K562 (cell line): ENCODE results near the gene CTNNB1. TPM values are rescaled to one million over a fixed set of nuclear protein-coding genes. Genes with fewer than 3 reads are reported as not detected.

Source experiments
- ATAC-seq: fragments of 200-7000 bp; cut with Tn5 transposase; 3 replicates; pipeline ENCODE4 v1.9.1; 2020; ENCODE audit warnings: moderate library complexity
- BruUV-seq: library from RNA; stranded (reverse); fragments of 400-500 nt; replicated peaks from 2 replicates; lab custom pipeline; 2021; lab: Mats Ljungman, UMichigan
- CTCF ChIA-PET: fragments of 300-600 bp; formaldehyde crosslinking; extraction: SDS; loops from one replicate; lab custom pipeline; 2021; ENCODE audit warnings: low intra/inter-chr PET ratio; lab: Yijun Ruan, JAX
- POLR2A ChIA-PET: fragments of 300-600, 350-650 bp; sonication (Branson Sonifier 250); formaldehyde crosslinking; extraction: SDS; loops from one replicate; lab custom pipeline; 2021; ENCODE audit warnings: antibody characterized with exemption, inconsistent platforms; lab: Yijun Ruan, JAX
- DNase-seq, 4 experiments: peaks; one replicate each; pipeline versions ENCODE4 v3.0.0 to v3.0.0-alpha.2; 2011 to 2018; ENCODE audit warnings: low spot score in 3 of 4, mixed read lengths in 3 of 4; ENCODE audit errors: extremely low read depth in 1 of 4
- FAIRE-seq: peaks from 2 replicates; lab custom pipeline; 2011; peaks lifted over from hg19 to GRCh38; lab: Jason Lieb, UNC
- H2AFZ ChIP-seq: 2 replicates; pipeline ENCODE4 v1.6.0; 2011; ENCODE audit warnings: low read depth, low read length, control low read depth, inconsistent platforms
- H3K27ac ChIP-seq: fragments of 200-600 bp; 3 replicates; pipeline ENCODE4 v1.8.0; 2011; ENCODE audit warnings: low read depth, mild to moderate bottlenecking, control low read depth, inconsistent platforms, low read length, moderate library complexity, mixed read lengths; ENCODE audit errors: extremely low read depth
- H3K27me3 ChIP-seq, 2 experiments: fragments of 300-600 bp in 1 of 2; 2 replicates in 1 of 2; 3 replicates in 1 of 2; pipeline versions ENCODE4 v1.6.0 to v1.8.0; 2011; ENCODE audit warnings: inconsistent platforms in 2 of 2, low read length in 2 of 2, mild to moderate bottlenecking in 1 of 2, mixed read lengths in 1 of 2, moderate library complexity in 1 of 2; ENCODE audit not compliant: control insufficient read depth in 2 of 2, insufficient read depth in 2 of 2
- H3K36me3 ChIP-seq: fragments of 300-600 bp; 3 replicates; pipeline ENCODE4 v1.8.0; 2011; ENCODE audit warnings: mild to moderate bottlenecking, low read length, inconsistent platforms; ENCODE audit not compliant: control insufficient read depth, insufficient read depth
- H3K4me1 ChIP-seq, 2 experiments: fragments of 200-600 bp in 1 of 2; replicated peaks in 1 of 2; 2 replicates in 1 of 2; 3 replicates in 1 of 2; pipeline versions ENCODE4 v1.5.1 to v1.8.0; 2011; ENCODE audit warnings: inconsistent platforms in 2 of 2, low read length in 2 of 2, mild to moderate bottlenecking in 1 of 2, mixed read lengths in 1 of 2, moderate library complexity in 1 of 2; ENCODE audit not compliant: control insufficient read depth in 2 of 2, insufficient read depth in 2 of 2
- H3K4me2 ChIP-seq: 2 replicates; pipeline ENCODE4 v1.6.1; 2011; ENCODE audit warnings: low read length, control low read depth, inconsistent platforms, mixed read lengths; ENCODE audit not compliant: insufficient read depth
- H3K4me3 ChIP-seq: fragments of 200-600 bp; sonication (generic), shearing (Covaris generic); 2 replicates; pipeline ENCODE4 v1.5.1; 2016; ENCODE audit warnings: control low read depth, inconsistent platforms
- H3K79me2 ChIP-seq: fragments of 200-600 bp; 3 replicates; pipeline ENCODE4 v1.8.0; 2011; ENCODE audit warnings: low read length, inconsistent platforms; ENCODE audit not compliant: control insufficient read depth, insufficient read depth
- H3K9ac ChIP-seq, 2 experiments: 2 replicates each; pipeline versions ENCODE4 v1.6.0 to v1.6.1; 2011; ENCODE audit warnings: low read depth in 2 of 2, low read length in 2 of 2, control low read depth in 1 of 2, inconsistent platforms in 1 of 2, mild to moderate bottlenecking in 1 of 2, mixed read lengths in 1 of 2; ENCODE audit not compliant: insufficient read depth in 1 of 2
- H3K9me1 ChIP-seq: one replicate; pipeline ENCODE4 v1.6.0; 2011; ENCODE audit warnings: inconsistent platforms, mild to moderate bottlenecking, low read length, moderate library complexity; ENCODE audit not compliant: control insufficient read depth, insufficient read depth
- H3K9me3 ChIP-seq: replicated peaks from 2 replicates; pipeline ENCODE4 v1.5.1; 2011; ENCODE audit warnings: low read depth, low read length, inconsistent platforms; ENCODE audit not compliant: control insufficient read depth, insufficient read depth
- H4K20me1 ChIP-seq: replicated peaks from 2 replicates; pipeline ENCODE4 v1.6.1; 2011; ENCODE audit warnings: low read length, inconsistent platforms, mixed read lengths; ENCODE audit not compliant: control insufficient read depth, insufficient read depth
- ATF1 ChIP-seq, 2 experiments: fragments of 450-650 bp in 1 of 2; IDR thresholded peaks; 2 replicates each; pipeline ENCODE4 v1.6.1; 2016; ENCODE audit warnings: missing compliant biosample characterization in 1 of 2, missing genetic modification characterization in 1 of 2
- ELF2 ChIP-seq: fragments of 250-450 bp; sonication (Bioruptor Pico); IDR thresholded peaks from 2 replicates; pipeline ENCODE4 v1.5.0; 2021; ENCODE audit warnings: mild to moderate bottlenecking
- MTA2 ChIP-seq: fragments of 450-650 bp; IDR thresholded peaks from 2 replicates; pipeline ENCODE4 v1.6.1; 2016; ENCODE audit warnings: low read depth
- OTX1 ChIP-seq: fragments of 450-650 bp; formaldehyde crosslinking; IDR thresholded peaks from 2 replicates; pipeline ENCODE4 v1.4.0; 2022; ENCODE audit warnings: mild to moderate bottlenecking
- POLR2B ChIP-seq: fragments of 450-650 bp; IDR thresholded peaks from 2 replicates; pipeline ENCODE4 v1.6.1; 2018; ENCODE audit warnings: low read depth; ENCODE audit not compliant: partially characterized antibody
- SIN3B ChIP-seq: fragments of 450-650 bp; IDR thresholded peaks from 2 replicates; pipeline ENCODE4 v1.6.1; 2017; ENCODE audit warnings: low read depth, mild to moderate bottlenecking, moderate library complexity
- SRSF3 ChIP-seq: fragments of 200-400 bp; formaldehyde crosslinking; IDR thresholded peaks from 2 replicates; pipeline ENCODE4 v1.6.1; 2016; ENCODE audit warnings: mild to moderate bottlenecking, low read length, moderate library complexity; ENCODE audit not compliant: insufficient read depth
- U2AF2 ChIP-seq: fragments of 200-400 bp; formaldehyde crosslinking; optimal IDR thresholded peaks from 2 replicates; pipeline ENCODE3; 2017; ENCODE audit warnings: low read depth, mild to moderate bottlenecking, low read length
- ZNF511 ChIP-seq: sonication (generic); formaldehyde crosslinking; IDR thresholded peaks from 2 replicates; pipeline ENCODE4 v1.8.0; 2022; ENCODE audit warnings: mild to moderate bottlenecking, missing genetic modification reagents
- ZNF561 ChIP-seq: fragments of 450-650 bp; formaldehyde crosslinking; conservative IDR thresholded peaks from 2 replicates; pipeline ENCODE4 v1.4.0; 2020; ENCODE audit warnings: mild to moderate bottlenecking, moderate library complexity
- ZZZ3 ChIP-seq: fragments of 450-650 bp; IDR thresholded peaks from 2 replicates; pipeline ENCODE4 v1.6.1; 2016; ENCODE audit warnings: antibody characterized with exemption, mild to moderate bottlenecking, moderate library complexity
- WGBS: fragments of 100-300 bp; shearing (Covaris generic); methylation state at CpG from one replicate; pipeline ENCODE4 v1.1.6; 2016; ENCODE audit warnings: low coverage, mixed read lengths; ENCODE audit not compliant: insufficient coverage; ENCODE audit errors: missing lambda C conversion rate; 5-methylcytosine and 5-hydroxymethylcytosine counted together
- in situ Hi-C: fragments of 300-500 bp; cut with MboI; formaldehyde crosslinking; loops from 4 replicates; pipeline ENCODE4 v1.15.0; 2018; ENCODE audit warnings: inconsistent platforms, mixed read lengths
- intact Hi-C: fragments of 100-400 bp; cut with micrococcal nuclease; formaldehyde crosslinking; loops from 2 replicates; pipeline ENCODE4 v1.14.2; 2022
- polyA plus RNA-seq, 8 experiments: library from polyadenylated mRNA; depleted of rRNA in 4 of 8; stranded (reverse) in 5 of 8; unstranded in 3 of 8; fragments of >200 nt; fragmentation: Nextera tagmentation in 2 of 8; fragmentation: Illumina TruSeq in 1 of 8; extraction: Ambion mirVana in 2 of 8; extraction: Trizol in 1 of 8; gene quantifications; 2 replicates each; pipeline versions ENCODE4 v1.2.1 to v1.2.3, GENCODE V29; 2011 to 2014; ENCODE audit warnings: inconsistent platforms in 1 of 8, missing spikeins in 1 of 8
- total RNA-seq, 7 experiments: library from RNA; depleted of rRNA in 6 of 7; stranded (reverse); fragments of >200 nt in 6 of 7; fragmentation: Illumina TruSeq in 2 of 7; extraction: Trizol in 2 of 7; gene quantifications; 2 replicates each; pipeline versions ENCODE4 v1.2.1 to v1.2.3, GENCODE V29; 2011 to 2021; ENCODE audit warnings: low replicate concordance in 1 of 7
- TF ChIP-seq, protein P1 (sequence below): fragments of 450-650 bp; IDR thresholded peaks from 2 replicates; pipeline ENCODE4 v1.6.1; 2016; ENCODE audit warnings: mild to moderate bottlenecking, moderate library complexity

Gene CTNNB1
- total and polyA plus RNA-seq, 9 of the 15 experiments (the other 6 are each of a cell fraction or from before 2014, with no cell fraction given) = 44.3 to 193 (median 154) TPM

GRCh38 chr3:41243183-41243582 is 43.9 kb downstream of the CTNNB1 start:
- Histone ChIP-seq H3K4me3 (no peak overlapping the region), H4K20me1 (0 out of 2 replicates have a peak, but pooled peaks cover 4% of the 10 kb centered on the region), H3K79me2 (no peaks in the 10 kb centered on the region), H3K27me3 (peaks cover 2 to 18% of the 10 kb centered on the region in 2 experiments; a peak in 2 of 5 replicates), H3K9me3 (no peaks in the 10 kb centered on the region), H2AFZ (no peak overlapping the region), H3K4me2 (no peak overlapping the region), H3K9me1 (no peaks in the 10 kb centered on the region), H3K9ac (no peak overlapping the region), H3K27ac (no peak overlapping the region), H3K36me3 (peaks cover 30% of the 10 kb centered on the region), H3K4me1 (no peaks in the 10 kb centered on the region)
- DNase-seq (no peak), FAIRE-seq (no peak), ATAC-seq (no peak)
- 77% methylated on average over 2 of the region's 2 CpGs for WGBS
- in situ Hi-C loops (no loop called here), intact Hi-C loops (no loop called here)
- ChIA-PET CTCF (no interaction called here), POLR2A (interaction anchor here (1.0 to 2.0 kb wide), 4 partner anchors 10 to 19 kb away, joined by 3 to 7 read pairs (median 5); no protein-coding TSS in a partner anchor)
- no peak for TF ChIP-seq POLR2B
- TF ChIP-seq ELF2 (CRISPR knock-in tag) = no peak
- no peak for TF ChIP-seq SIN3B
- TF ChIP-seq, protein P1, sequence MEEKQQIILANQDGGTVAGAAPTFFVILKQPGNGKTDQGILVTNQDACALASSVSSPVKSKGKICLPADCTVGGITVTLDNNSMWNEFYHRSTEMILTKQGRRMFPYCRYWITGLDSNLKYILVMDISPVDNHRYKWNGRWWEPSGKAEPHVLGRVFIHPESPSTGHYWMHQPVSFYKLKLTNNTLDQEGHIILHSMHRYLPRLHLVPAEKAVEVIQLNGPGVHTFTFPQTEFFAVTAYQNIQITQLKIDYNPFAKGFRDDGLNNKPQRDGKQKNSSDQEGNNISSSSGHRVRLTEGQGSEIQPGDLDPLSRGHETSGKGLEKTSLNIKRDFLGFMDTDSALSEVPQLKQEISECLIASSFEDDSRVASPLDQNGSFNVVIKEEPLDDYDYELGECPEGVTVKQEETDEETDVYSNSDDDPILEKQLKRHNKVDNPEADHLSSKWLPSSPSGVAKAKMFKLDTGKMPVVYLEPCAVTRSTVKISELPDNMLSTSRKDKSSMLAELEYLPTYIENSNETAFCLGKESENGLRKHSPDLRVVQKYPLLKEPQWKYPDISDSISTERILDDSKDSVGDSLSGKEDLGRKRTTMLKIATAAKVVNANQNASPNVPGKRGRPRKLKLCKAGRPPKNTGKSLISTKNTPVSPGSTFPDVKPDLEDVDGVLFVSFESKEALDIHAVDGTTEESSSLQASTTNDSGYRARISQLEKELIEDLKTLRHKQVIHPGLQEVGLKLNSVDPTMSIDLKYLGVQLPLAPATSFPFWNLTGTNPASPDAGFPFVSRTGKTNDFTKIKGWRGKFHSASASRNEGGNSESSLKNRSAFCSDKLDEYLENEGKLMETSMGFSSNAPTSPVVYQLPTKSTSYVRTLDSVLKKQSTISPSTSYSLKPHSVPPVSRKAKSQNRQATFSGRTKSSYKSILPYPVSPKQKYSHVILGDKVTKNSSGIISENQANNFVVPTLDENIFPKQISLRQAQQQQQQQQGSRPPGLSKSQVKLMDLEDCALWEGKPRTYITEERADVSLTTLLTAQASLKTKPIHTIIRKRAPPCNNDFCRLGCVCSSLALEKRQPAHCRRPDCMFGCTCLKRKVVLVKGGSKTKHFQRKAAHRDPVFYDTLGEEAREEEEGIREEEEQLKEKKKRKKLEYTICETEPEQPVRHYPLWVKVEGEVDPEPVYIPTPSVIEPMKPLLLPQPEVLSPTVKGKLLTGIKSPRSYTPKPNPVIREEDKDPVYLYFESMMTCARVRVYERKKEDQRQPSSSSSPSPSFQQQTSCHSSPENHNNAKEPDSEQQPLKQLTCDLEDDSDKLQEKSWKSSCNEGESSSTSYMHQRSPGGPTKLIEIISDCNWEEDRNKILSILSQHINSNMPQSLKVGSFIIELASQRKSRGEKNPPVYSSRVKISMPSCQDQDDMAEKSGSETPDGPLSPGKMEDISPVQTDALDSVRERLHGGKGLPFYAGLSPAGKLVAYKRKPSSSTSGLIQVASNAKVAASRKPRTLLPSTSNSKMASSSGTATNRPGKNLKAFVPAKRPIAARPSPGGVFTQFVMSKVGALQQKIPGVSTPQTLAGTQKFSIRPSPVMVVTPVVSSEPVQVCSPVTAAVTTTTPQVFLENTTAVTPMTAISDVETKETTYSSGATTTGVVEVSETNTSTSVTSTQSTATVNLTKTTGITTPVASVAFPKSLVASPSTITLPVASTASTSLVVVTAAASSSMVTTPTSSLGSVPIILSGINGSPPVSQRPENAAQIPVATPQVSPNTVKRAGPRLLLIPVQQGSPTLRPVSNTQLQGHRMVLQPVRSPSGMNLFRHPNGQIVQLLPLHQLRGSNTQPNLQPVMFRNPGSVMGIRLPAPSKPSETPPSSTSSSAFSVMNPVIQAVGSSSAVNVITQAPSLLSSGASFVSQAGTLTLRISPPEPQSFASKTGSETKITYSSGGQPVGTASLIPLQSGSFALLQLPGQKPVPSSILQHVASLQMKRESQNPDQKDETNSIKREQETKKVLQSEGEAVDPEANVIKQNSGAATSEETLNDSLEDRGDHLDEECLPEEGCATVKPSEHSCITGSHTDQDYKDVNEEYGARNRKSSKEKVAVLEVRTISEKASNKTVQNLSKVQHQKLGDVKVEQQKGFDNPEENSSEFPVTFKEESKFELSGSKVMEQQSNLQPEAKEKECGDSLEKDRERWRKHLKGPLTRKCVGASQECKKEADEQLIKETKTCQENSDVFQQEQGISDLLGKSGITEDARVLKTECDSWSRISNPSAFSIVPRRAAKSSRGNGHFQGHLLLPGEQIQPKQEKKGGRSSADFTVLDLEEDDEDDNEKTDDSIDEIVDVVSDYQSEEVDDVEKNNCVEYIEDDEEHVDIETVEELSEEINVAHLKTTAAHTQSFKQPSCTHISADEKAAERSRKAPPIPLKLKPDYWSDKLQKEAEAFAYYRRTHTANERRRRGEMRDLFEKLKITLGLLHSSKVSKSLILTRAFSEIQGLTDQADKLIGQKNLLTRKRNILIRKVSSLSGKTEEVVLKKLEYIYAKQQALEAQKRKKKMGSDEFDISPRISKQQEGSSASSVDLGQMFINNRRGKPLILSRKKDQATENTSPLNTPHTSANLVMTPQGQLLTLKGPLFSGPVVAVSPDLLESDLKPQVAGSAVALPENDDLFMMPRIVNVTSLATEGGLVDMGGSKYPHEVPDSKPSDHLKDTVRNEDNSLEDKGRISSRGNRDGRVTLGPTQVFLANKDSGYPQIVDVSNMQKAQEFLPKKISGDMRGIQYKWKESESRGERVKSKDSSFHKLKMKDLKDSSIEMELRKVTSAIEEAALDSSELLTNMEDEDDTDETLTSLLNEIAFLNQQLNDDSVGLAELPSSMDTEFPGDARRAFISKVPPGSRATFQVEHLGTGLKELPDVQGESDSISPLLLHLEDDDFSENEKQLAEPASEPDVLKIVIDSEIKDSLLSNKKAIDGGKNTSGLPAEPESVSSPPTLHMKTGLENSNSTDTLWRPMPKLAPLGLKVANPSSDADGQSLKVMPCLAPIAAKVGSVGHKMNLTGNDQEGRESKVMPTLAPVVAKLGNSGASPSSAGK = no peak
- TF ChIP-seq OTX1 (CRISPR knock-in tag) = no peak
- TF ChIP-seq U2AF2 = no peak
- no peak for TF ChIP-seq ATF1 (CRISPR knock-in tag; IDR thresholded peaks at IDR 0.05)
- TF ChIP-seq ATF1 (tag; IDR thresholded peaks at IDR 0.05) = no peak
- no peak for TF ChIP-seq SRSF3
- TF ChIP-seq ZNF511 = no peak
- no peak for TF ChIP-seq ZZZ3
- TF ChIP-seq ZNF561 (CRISPR knock-in tag) = no peak
- no peak for TF ChIP-seq MTA2
- BruUV-seq = no TSS peak
